SK-N-SH (cell line): Measurements from ENCODE around the gene DCAF8.

Experiments
- CHD2 ChIP-seq: fragments of 150-350 bp; IDR thresholded peaks from 2 replicates; pipeline ENCODE4 v1.6.1; 2018; ENCODE audit warnings: low read length; ENCODE audit not compliant: partially characterized antibody
- EP300 ChIP-seq, 2 experiments: IDR thresholded peaks; 2 replicates each; pipeline versions ENCODE4 v1.4.0 to v1.6.1; 2012; ENCODE audit warnings: borderline replicate concordance in 1 of 2, low read depth in 1 of 2, low read length in 1 of 2
- SMC3 ChIP-seq: IDR thresholded peaks from 2 replicates; pipeline ENCODE4 v1.6.1; 2012; ENCODE audit warnings: low read depth, low read length, improper control_type of control experiment
- TF ChIP-seq, protein P1 (sequence below): fragments of 200-600 bp; sonication (generic); IDR thresholded peaks from 2 replicates; pipeline ENCODE4 v1.6.1; 2017; ENCODE audit warnings: antibody characterized with exemption, mild to moderate bottlenecking, moderate library complexity

- TF ChIP-seq SMC3, result no peak
- no peak for TF ChIP-seq CHD2
- TF ChIP-seq, protein P1, sequence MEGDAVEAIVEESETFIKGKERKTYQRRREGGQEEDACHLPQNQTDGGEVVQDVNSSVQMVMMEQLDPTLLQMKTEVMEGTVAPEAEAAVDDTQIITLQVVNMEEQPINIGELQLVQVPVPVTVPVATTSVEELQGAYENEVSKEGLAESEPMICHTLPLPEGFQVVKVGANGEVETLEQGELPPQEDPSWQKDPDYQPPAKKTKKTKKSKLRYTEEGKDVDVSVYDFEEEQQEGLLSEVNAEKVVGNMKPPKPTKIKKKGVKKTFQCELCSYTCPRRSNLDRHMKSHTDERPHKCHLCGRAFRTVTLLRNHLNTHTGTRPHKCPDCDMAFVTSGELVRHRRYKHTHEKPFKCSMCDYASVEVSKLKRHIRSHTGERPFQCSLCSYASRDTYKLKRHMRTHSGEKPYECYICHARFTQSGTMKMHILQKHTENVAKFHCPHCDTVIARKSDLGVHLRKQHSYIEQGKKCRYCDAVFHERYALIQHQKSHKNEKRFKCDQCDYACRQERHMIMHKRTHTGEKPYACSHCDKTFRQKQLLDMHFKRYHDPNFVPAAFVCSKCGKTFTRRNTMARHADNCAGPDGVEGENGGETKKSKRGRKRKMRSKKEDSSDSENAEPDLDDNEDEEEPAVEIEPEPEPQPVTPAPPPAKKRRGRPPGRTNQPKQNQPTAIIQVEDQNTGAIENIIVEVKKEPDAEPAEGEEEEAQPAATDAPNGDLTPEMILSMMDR, result no peak
- no peak for TF ChIP-seq EP300 (IDR thresholded peaks at IDR 0.05; ENCODE audit: borderline replicate concordance in 1 of 2, low read depth in 1 of 2, low read length in 1 of 2)
These were observed 83.0 kb downstream of the DCAF8 start for GRCh38 chr1:160179336-160179735.
